HepG2 (cell line): Measurements from ENCODE around the gene GMPR.

Experiments used
- ARNT ChIP-seq: fragments of 450-650 bp; IDR thresholded peaks from 2 replicates; pipeline ENCODE4 v1.6.1; 2017
- CEBPB ChIP-seq: IDR thresholded peaks from 2 replicates; pipeline ENCODE4 v1.6.1; 2011; ENCODE audit warnings: low read depth, low read length, improper control_type of control experiment, borderline replicate concordance
- EZH2 ChIP-seq: conservative IDR thresholded peaks from 2 replicates; pipeline ENCODE4 v1.6.1; 2012; ENCODE audit warnings: mild to moderate bottlenecking, low read depth, low read length, moderate library complexity
- HOXD1 ChIP-seq: sonication (generic); formaldehyde crosslinking; IDR thresholded peaks from 2 replicates; pipeline ENCODE4 v1.5.0; 2020; ENCODE audit warnings: missing genetic modification reagents
- KDM1A ChIP-seq: IDR thresholded peaks from 2 replicates; pipeline ENCODE4 v1.6.1; 2016; ENCODE audit warnings: missing compliant biosample characterization
- MEIS1 ChIP-seq: sonication (generic); formaldehyde crosslinking; IDR thresholded peaks from 2 replicates; pipeline ENCODE4 v1.9.0; 2021; ENCODE audit warnings: mild to moderate bottlenecking, missing genetic modification reagents, moderate library complexity, borderline replicate concordance
- SAP130 ChIP-seq: IDR thresholded peaks from 2 replicates; pipeline ENCODE4 v1.6.1; 2016; ENCODE audit warnings: low read depth
- TCF7L2 ChIP-seq: IDR thresholded peaks from 2 replicates; pipeline ENCODE4 v1.6.1; 2011; ENCODE audit warnings: mild to moderate bottlenecking, low read depth, low read length, moderate library complexity
- ZNF124 ChIP-seq: sonication (generic); formaldehyde crosslinking; IDR thresholded peaks from 2 replicates; pipeline ENCODE4 v1.4.0; 2020; ENCODE audit warnings: missing genetic modification reagents
- TF ChIP-seq, protein P1 (sequence below): sonication (generic); formaldehyde crosslinking; IDR thresholded peaks from 2 replicates; pipeline ENCODE4 v1.5.1; 2020; ENCODE audit warnings: missing genetic modification reagents, mild to moderate bottlenecking, borderline replicate concordance
- TF ChIP-seq, protein P2 (sequence below): sonication (generic); formaldehyde crosslinking; IDR thresholded peaks from 2 replicates; pipeline ENCODE4 v1.4.0; 2020; ENCODE audit warnings: low read depth, missing genetic modification reagents
- TF ChIP-seq, protein P3 (sequence below): sonication (generic); formaldehyde crosslinking; IDR thresholded peaks from 2 replicates; pipeline ENCODE4 v1.5.1; 2020; ENCODE audit warnings: missing genetic modification reagents, mild to moderate bottlenecking, borderline replicate concordance

DNA sequence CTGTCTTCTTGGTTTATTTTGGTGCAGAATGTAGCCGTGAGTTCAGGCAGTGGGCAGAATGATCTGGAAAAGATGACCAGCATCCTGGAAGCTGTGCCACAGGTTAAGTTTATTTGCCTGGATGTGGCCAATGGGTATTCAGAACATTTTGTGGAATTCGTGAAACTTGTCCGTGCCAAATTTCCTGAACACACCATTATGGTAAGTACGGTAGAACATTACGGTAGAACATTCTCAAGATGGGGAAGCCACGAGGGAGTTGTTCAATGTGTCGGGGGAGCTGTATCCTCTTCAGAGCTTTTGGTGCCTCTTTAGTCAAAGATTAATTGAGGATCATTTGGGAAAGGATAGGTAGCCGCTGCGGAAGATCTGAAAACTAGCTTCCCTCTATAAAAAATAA is 16.1 kb downstream of the GMPR start:
- TF ChIP-seq, protein P1, sequence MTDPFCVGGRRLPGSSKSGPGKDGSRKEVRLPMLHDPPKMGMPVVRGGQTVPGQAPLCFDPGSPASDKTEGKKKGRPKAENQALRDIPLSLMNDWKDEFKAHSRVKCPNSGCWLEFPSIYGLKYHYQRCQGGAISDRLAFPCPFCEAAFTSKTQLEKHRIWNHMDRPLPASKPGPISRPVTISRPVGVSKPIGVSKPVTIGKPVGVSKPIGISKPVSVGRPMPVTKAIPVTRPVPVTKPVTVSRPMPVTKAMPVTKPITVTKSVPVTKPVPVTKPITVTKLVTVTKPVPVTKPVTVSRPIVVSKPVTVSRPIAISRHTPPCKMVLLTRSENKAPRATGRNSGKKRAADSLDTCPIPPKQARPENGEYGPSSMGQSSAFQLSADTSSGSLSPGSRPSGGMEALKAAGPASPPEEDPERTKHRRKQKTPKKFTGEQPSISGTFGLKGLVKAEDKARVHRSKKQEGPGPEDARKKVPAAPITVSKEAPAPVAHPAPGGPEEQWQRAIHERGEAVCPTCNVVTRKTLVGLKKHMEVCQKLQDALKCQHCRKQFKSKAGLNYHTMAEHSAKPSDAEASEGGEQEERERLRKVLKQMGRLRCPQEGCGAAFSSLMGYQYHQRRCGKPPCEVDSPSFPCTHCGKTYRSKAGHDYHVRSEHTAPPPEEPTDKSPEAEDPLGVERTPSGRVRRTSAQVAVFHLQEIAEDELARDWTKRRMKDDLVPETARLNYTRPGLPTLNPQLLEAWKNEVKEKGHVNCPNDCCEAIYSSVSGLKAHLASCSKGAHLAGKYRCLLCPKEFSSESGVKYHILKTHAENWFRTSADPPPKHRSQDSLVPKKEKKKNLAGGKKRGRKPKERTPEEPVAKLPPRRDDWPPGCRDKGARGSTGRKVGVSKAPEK (CRISPR knock-in tag), result no peak
- TF ChIP-seq HOXD1 (no peak), CEBPB (no peak), ZNF124 (CRISPR knock-in tag) (no peak), MEIS1 (CRISPR knock-in tag) (no peak), TCF7L2 (no peak), ARNT (no peak), EZH2 (no peak), KDM1A (no peak), SAP130 (CRISPR knock-in tag) (no peak)
- TF ChIP-seq, protein P2, sequence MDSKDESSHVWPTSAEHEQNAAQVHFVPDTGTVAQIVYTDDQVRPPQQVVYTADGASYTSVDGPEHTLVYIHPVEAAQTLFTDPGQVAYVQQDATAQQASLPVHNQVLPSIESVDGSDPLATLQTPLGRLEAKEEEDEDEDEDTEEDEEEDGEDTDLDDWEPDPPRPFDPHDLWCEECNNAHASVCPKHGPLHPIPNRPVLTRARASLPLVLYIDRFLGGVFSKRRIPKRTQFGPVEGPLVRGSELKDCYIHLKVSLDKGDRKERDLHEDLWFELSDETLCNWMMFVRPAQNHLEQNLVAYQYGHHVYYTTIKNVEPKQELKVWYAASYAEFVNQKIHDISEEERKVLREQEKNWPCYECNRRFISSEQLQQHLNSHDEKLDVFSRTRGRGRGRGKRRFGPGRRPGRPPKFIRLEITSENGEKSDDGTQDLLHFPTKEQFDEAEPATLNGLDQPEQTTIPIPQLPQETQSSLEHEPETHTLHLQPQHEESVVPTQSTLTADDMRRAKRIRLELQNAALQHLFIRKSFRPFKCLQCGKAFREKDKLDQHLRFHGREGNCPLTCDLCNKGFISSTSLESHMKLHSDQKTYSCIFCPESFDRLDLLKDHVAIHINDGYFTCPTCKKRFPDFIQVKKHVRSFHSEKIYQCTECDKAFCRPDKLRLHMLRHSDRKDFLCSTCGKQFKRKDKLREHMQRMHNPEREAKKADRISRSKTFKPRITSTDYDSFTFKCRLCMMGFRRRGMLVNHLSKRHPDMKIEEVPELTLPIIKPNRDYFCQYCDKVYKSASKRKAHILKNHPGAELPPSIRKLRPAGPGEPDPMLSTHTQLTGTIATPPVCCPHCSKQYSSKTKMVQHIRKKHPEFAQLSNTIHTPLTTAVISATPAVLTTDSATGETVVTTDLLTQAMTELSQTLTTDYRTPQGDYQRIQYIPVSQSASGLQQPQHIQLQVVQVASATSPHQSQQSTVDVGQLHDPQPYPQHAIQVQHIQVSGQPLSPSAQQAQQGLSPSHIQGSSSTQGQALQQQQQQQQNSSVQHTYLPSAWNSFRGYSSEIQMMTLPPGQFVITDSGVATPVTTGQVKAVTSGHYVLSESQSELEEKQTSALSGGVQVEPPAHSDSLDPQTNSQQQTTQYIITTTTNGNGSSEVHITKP (CRISPR knock-in tag), result no peak
- TF ChIP-seq, protein P3, sequence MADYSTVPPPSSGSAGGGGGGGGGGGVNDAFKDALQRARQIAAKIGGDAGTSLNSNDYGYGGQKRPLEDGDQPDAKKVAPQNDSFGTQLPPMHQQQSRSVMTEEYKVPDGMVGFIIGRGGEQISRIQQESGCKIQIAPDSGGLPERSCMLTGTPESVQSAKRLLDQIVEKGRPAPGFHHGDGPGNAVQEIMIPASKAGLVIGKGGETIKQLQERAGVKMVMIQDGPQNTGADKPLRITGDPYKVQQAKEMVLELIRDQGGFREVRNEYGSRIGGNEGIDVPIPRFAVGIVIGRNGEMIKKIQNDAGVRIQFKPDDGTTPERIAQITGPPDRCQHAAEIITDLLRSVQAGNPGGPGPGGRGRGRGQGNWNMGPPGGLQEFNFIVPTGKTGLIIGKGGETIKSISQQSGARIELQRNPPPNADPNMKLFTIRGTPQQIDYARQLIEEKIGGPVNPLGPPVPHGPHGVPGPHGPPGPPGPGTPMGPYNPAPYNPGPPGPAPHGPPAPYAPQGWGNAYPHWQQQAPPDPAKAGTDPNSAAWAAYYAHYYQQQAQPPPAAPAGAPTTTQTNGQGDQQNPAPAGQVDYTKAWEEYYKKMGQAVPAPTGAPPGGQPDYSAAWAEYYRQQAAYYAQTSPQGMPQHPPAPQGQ (CRISPR knock-in tag), result no peak
